AG09309 (cell line): ENCODE results near the gene SLC25A24.
"Not testable (repeated sequence)": the region's sequence is repeated elsewhere in the genome, so short reads cannot be mapped to it uniquely, and the experiment has no call there.

Experiments used
- DNase-seq: peaks from one replicate; pipeline ENCODE4 v3.0.0-alpha.2; 2010; ENCODE audit warnings: low read depth
- H3K4me3 ChIP-seq: 2 replicates; pipeline ENCODE4 v1.5.1; 2011; ENCODE audit warnings: mild to moderate bottlenecking, low read depth, low read length, moderate library complexity; ENCODE audit not compliant: control insufficient read depth
- CTCF ChIP-seq: IDR thresholded peaks from 2 replicates; pipeline ENCODE4 v1.5.1; 2011; ENCODE audit warnings: mild to moderate bottlenecking, low read depth, low read length, inconsistent platforms; ENCODE audit not compliant: insufficient read depth, control insufficient read depth; ENCODE audit errors: missing control alignments

The SLC25A24 gene

GRCh38 chr1:108140936-108141335, 59.2 kb downstream of the SLC25A24 start:
- H3K4me3 ChIP-seq = no peak overlapping the region
- TF ChIP-seq CTCF = no peak
- no peak for DNase-seq

GRCh38 chr1:108140177-108140576, 60.0 kb downstream of the SLC25A24 start:
- no peak overlapping the region for H3K4me3 ChIP-seq
- TF ChIP-seq CTCF = no peak
- DNase-seq = no peak

- DNase-seq, H3K4me3 ChIP-seq: not testable (repeated sequence)
These were observed 60.6 kb downstream of the SLC25A24 start for GRCh38 chr1:108139555-108139954.

- not testable (repeated sequence) for H3K4me3 ChIP-seq, DNase-seq
These were observed 67.0 kb downstream of the SLC25A24 start for GRCh38 chr1:108133148-108133547.

- DNase-seq, H3K4me3 ChIP-seq: not testable (repeated sequence)
These were observed 67.8 kb downstream of the SLC25A24 start for GRCh38 chr1:108132367-108132766.

- H3K4me3 ChIP-seq, DNase-seq: not testable (repeated sequence)
These were observed 68.9 kb downstream of the SLC25A24 start for GRCh38 chr1:108131281-108131680.

- no peak overlapping the region for H3K4me3 ChIP-seq
- DNase-seq = no peak
- TF ChIP-seq CTCF = no peak
These were observed 69.3 kb downstream of the SLC25A24 start for GRCh38 chr1:108130794-108131193.

GRCh38 chr1:108129999-108130398, 70.1 kb downstream of the SLC25A24 start:
- no peak overlapping the region for H3K4me3 ChIP-seq
- DNase-seq = no peak
- TF ChIP-seq CTCF = no peak

- peak; percentile 95 for TF ChIP-seq CTCF
- peak; percentile 34 for DNase-seq
- no peak overlapping the region for H3K4me3 ChIP-seq
These were observed 74.6 kb downstream of the SLC25A24 start for GRCh38 chr1:108125312-108126138.
